GM18909 (cell line): ENCODE data around the gene DERL2.

ENCODE experiments used
- ATAC-seq: cut with Tn5 transposase; IDR thresholded peaks from one replicate; pipeline ENCODE4 v1.9.1; 2021; ENCODE audit warnings: mild to moderate bottlenecking; ENCODE audit not compliant: unreplicated experiment, poor library complexity

Gene DERL2

GRCh38 chr17:5485270-5486205 lies at the start of gene DERL2:
Gene DERL2 (minus strand): TSS chr17:5486178. CDS start chr17:5486161, 17 bp downstream.
- peak; percentile 22 for ATAC-seq

GRCh38 chr17:5535436-5535835 lies 49.5 kb upstream of the DERL2 start:
- ATAC-seq = no peak

GRCh38 chr17:5533486-5534315 lies 47.7 kb upstream of the DERL2 start:
- ATAC-seq = no peak

- ATAC-seq = no peak
Observed at GRCh38 chr17:5532581-5532980, 46.6 kb upstream of the DERL2 start.

GRCh38 chr17:5531085-5531418 lies 45.1 kb upstream of the DERL2 start:
- ATAC-seq = no peak

- ATAC-seq = no peak
Observed at GRCh38 chr17:5530265-5531084, 44.5 kb upstream of the DERL2 start.

- ATAC-seq = no peak
Observed at GRCh38 chr17:5527601-5528250, 41.7 kb upstream of the DERL2 start.

- no peak for ATAC-seq
Observed at GRCh38 chr17:5526821-5527598, 41.0 kb upstream of the DERL2 start.

- no peak for ATAC-seq
Observed at GRCh38 chr17:5523249-5523648, 37.3 kb upstream of the DERL2 start.

GRCh38 chr17:5522476-5522875 lies 36.5 kb upstream of the DERL2 start:
- ATAC-seq = no peak

GRCh38 chr17:5516060-5516792 lies 30.2 kb upstream of the DERL2 start:
- ATAC-seq = no peak

- no peak for ATAC-seq
Observed at GRCh38 chr17:5514976-5515375, 29.0 kb upstream of the DERL2 start.

- no peak for ATAC-seq
Observed at GRCh38 chr17:5513628-5514027, 27.6 kb upstream of the DERL2 start.

- ATAC-seq = no peak
Observed at GRCh38 chr17:5511401-5512225, 25.6 kb upstream of the DERL2 start.

GRCh38 chr17:5510771-5511170 lies 24.8 kb upstream of the DERL2 start:
- no peak for ATAC-seq

- ATAC-seq = no peak
Observed at GRCh38 chr17:5509482-5509881, 23.5 kb upstream of the DERL2 start.

GRCh38 chr17:5508810-5509209 lies 22.8 kb upstream of the DERL2 start:
- no peak for ATAC-seq

GRCh38 chr17:5506307-5506706 lies 20.3 kb upstream of the DERL2 start:
- no peak for ATAC-seq
